Caki2 (cell line): ENCODE results near the gene MOK. TPM values are rescaled to one million over a fixed set of nuclear protein-coding genes. Genes with fewer than 3 reads are reported as not detected.
"Not testable (repeated sequence)": the region's sequence is repeated elsewhere in the genome, so short reads cannot be mapped to it uniquely, and the experiment has no call there.

Experiments used
- DNase-seq: peaks from one replicate; pipeline ENCODE4 v3.0.0-alpha.2; 2015; ENCODE audit warnings: low read depth
- in situ Hi-C: cut with HindIII; loops from 2 replicates; pipeline ENCODE4 v1.10.0; 2016; ENCODE audit warnings: low sequenced_read_pairs, low pct_unique_long_range_greater_than_20kb, mixed read lengths
- total RNA-seq: library from RNA; depleted of rRNA; stranded (reverse); fragments of >200 nt; shearing (Covaris generic); gene quantifications from 2 replicates; pipeline ENCODE4 v1.2.3, GENCODE V29; 2014; ENCODE audit warnings: low replicate concordance; rRNA removed

Gene MOK, protein sequence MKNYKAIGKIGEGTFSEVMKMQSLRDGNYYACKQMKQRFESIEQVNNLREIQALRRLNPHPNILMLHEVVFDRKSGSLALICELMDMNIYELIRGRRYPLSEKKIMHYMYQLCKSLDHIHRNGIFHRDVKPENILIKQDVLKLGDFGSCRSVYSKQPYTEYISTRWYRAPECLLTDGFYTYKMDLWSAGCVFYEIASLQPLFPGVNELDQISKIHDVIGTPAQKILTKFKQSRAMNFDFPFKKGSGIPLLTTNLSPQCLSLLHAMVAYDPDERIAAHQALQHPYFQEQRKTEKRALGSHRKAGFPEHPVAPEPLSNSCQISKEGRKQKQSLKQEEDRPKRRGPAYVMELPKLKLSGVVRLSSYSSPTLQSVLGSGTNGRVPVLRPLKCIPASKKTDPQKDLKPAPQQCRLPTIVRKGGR
- 41.9 and 116 TPM in 2 replicates for total RNA-seq

DNA sequence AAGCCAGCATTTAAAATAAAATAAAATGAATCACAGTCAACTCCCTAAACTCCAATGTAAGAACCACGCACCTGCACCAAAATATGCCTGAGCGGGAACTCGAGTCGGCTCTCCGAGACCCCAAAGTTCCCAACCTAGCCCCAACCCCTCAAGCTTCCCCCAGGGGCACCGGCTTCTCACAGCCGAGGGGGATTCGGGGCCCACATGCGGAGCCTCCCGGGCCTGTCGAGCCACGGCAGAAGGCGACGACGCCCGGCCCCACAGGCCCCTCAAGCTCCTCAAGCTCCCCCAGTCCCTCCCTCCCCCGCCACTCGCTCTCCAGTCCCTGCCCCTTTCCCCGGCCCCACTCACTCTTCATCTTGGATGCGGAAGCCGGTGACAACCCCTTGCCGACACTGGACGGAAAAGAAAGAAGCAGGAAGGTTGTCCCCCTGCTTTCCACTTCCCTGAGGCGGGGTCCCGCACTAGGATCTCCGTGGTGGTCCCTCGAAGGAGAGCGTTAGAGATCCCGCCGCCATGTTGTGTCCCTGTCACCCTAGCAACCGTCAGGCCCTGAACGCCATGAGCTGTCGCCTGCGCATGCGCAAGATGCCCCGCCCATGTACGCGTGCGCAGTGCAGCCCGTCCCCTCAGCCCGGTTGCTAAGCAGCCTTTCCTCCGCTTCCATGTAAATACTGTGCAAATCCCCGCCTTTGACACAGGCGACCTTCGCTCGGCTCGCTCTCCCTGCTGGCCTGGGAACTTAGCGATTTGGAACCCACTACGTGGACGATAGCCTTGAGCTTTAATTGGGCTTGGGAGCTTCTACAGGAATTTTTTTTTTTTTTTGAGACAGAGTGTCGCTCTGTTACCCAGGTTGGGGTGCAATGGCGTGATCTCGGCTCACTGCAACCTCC, at the start of gene MOK:
Gene MOK (minus strand): TSS at position 554 of the 896 bp plus-strand sequence. CDS start 196 bp downstream, at position 358.
- in situ Hi-C loops: no loop called here
- DNase-seq: peak; percentile 95

DNA sequence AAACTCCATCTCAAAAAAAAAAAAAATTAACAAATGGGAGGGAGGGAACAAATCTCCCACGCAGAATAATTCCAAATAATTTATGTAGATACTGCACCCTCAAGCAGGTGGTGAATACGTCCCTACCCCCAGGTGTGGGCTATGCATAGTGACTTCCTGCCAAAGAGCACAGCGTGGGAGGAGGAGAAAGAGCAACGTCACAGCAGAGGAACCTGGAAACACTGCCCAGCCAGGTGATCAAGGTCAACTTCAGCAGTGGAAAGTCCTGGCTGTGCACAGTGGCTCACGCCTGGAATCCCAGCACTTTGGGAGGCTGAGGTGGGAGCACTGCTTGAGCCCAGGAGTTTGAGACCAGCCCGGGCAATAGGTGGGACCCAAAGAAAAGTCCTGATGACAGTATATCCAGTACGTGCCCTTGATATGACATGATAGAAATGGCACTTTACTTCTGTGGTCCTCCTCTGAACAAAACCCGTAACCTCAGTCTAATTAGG, 48.2 kb upstream of the MOK start:
- DNase-seq: no peak
- in situ Hi-C loops: no loop called here

DNA sequence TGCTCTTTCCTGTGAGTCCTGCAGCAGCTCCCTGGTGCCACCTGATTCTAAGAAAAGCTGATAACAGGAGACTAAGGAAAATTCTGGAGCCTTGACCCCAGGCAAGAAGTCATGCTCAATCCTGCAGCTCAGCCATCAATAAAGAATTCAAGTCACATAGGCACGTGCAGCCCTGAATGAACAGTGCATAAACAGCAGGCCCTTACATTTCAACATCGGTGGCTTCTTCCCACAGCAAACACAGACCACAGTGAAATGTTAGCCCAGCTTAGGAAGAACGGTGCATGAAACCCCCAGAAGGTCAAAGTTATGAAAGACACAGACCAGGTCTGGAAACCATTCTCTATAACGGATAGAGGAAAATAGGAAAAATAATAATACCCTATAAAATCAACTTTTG, 47.2 kb upstream of the MOK start:
- DNase-seq: no peak
- in situ Hi-C loops: no loop called here

DNA sequence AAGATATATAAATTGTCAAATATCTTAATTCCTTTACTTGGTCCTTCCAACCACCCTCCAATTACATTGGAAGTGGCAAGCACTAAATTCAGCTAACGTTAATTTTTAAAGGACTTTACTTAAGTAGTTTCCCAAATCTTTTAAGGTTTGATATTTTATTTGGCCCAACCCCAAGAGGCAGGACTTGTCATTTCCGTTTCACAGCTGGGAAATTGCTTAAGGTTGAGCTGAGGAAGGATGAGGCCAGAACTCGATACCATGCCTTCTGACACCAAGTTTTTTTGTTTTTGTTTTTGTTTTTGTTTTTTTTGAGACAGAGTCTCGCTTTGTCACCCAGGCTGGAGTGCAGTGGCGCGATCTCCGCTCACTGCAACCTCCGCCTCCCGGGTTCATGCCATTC, 46.6 kb upstream of the MOK start:
- in situ Hi-C loops, DNase-seq: not testable (repeated sequence)

DNA sequence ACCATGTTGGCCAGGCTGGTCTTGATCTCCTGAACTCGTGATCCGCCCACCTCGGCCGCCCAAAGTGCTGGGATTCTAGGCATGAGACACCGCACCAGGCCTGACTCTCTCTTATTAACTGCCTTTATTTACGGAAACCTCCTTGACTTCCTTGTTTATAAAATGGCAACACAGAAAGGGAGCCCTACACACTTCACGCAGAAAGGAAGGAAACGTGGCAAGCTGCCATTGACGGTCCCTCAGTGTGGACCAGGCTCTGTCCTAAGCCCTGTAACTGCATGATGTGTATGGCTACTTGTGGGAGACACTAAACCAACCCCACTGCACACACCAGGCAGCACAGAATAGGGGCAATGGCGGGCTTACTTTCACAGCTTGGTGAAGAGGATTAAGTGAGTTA, 46.1 kb upstream of the MOK start:
- no peak for DNase-seq
- in situ Hi-C loops: no loop called here

DNA sequence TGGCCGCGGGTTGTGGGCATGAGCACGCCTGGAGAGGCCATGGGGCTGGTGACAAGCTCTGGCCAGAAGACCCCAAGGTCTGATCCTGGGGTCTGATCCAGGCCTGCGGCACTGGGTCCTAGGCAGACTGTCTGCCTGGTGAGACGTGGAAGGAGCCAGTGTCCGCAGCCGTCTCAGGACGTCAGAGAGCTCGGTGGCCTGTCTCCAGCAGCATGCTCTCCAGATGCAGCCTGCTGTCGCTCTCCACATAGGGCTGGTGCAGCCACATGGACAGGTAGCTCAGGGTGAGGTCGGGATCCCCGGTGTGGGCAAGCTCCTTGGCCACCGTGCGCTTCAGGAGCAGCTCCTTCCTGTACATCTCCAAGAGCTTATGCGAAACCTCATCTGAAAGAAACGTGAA, 43.4 kb upstream of the MOK start:
- in situ Hi-C loops: no loop called here

DNA sequence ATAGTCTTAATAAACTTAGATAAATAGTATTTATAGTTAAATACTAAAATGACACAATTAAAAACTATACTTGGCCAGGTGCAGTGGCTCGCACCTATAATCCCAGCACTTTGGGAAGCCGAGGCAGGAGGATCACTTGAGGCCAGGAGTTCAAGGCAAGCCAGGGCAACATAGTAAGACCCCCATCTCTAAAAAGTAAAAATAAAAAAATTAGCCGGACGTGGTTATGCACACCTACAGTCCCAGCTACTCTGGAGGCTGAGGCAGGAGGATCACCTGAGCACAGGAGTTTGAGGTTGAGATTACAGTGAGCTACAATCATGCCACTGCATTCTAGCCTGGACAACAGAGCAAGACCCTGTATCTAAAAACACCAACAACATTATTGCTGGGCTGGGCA, 41.7 kb upstream of the MOK start:
- no peak for DNase-seq
- in situ Hi-C loops: no loop called here

More for the DNA sequence above, 43.4 kb upstream of the MOK start:
- no peak for DNase-seq

DNA sequence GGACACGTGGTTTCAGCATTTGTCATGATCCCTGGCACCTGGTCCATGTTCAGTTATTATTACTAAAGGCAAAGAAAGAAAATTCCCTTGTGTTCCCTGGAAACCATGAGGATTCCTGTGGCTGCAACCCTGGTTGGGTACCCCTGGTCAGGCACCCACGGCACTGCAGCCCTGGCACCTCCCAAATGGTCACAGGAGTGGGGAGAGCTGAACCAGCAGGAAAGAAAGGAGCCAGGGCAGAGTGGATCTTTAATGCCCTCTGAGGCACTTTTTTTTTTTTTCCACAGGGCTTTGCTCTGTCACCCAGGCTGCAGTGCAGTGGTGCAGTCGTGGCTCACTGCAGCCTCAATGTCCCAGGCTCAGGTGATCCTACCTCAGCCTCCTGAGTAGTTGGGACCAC, 40.3 kb upstream of the MOK start:
- DNase-seq: no peak
- in situ Hi-C loops: no loop called here

DNA sequence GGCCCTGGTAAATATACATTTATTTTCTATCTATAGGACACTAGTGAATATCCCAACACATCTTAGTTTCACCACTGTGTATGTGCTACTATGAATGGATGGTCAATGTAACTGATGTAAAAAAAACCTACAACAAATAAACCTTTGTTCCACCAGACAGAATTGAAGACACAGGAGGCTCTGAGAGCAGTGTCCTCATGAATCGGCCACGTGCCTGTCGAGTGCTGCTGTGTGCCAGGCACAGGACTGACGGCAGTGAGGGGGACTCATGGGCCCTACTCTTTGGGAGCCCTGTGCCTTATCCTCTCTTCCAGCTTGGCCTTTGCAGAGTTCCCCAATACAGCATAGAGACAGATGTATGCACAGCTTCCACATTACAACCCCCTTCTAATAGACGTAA, 39.5 kb upstream of the MOK start:
- DNase-seq: no peak
- in situ Hi-C loops: no loop called here

DNA sequence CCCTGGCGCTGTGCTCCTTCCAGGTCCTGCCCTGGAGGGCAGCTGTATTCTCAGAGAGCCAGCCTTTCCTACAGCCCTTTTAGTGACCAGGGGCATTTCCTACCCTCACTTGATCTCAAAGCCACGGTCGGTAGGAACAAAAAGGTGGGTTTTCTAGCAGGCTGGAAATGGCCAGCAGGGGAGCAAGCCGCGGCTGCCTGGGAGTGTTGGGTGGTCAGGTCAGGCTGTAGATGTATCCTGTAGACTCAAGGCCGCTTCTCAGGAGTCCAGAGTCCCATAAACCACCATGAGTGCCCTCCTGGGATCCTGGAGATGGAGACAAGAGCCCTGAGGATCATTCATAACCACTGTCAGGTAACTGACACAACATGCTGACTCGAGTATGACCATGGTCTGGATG, 39.1 kb upstream of the MOK start:
- in situ Hi-C loops: no loop called here
- DNase-seq: no peak

DNA sequence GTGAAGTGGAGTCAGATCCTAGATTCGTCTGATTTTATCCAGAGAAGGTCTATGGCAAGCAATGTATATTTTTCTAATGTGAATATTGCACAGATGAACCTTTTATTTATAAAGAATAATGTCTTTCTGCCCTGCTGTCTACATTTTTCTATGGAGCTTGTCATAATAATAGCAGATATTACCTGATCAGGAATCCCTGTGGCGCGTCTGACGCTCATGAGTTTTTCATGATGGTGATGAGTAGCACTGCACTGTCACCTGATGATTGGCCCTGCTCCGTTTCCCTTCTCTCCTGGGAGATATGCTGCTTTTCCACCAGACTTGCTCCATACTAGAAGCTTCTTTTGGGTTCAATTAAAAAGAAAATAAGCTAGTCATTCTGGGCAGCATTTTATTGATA, 37.3 kb upstream of the MOK start:
- DNase-seq: no peak
- in situ Hi-C loops: no loop called here

DNA sequence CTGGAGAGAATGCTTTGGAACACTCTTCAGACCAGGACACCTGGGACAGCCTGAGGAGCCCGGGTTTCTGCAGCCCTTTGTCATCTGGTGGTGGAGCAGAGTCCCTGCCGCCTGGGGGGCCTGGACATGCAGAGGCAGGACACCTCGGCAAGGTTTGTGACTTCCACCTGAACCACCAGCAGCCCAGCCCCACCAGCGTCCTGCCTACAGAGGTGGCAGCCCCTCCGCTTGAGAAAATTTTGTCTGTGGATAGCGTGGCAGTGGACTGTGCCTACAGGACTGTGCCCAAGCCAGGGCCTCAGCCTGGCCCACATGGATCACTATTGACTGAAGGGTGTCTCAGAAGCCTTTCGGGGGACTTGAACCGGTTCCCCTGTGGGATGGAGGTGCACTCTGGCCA, 36.6 kb upstream of the MOK start:
- in situ Hi-C loops: no loop called here

DNA sequence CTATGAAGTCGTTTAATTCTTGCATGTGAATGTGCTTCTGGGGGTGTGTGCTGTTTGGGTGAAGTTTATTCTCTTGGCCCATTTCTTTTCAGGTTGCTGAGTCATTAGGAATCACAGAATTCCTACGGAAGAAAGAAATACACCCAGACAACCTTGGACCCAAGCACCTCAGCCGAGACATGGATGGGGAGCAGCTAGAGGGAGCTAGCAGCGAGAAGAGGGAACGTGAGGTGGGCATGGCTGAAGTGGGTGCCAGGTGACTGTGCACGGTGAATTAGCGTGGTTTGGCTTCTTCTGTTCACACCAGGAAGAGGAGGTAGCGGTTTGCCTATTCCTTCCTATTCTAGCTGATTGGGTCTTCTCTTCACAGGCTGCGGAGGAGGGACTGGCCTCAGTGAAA, 33.8 kb upstream of the MOK start:
- in situ Hi-C loops: no loop called here
- DNase-seq: no peak

More for the DNA sequence above, 36.6 kb upstream of the MOK start:
- no peak for DNase-seq

DNA sequence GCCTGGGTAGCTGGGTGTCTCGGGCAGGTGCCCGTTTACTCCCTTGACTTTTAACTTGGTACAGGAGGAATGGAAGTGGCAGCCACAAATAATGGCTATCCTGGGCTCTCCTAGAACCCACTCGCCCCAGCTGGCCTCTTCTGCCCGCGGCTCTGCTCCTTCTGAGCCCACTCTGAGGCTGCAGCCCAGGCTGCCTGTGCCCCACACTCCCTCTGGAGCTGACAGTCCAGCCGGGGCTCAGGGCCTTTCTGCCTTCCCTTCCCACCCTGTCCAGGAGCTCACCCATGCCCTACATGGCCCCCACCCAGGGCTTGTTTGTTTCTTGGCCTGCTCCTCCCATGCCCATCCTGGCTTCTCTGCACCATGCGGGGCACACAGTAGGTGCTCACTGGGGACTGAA, 30.2 kb upstream of the MOK start:
- in situ Hi-C loops: no loop called here
- DNase-seq: no peak

DNA sequence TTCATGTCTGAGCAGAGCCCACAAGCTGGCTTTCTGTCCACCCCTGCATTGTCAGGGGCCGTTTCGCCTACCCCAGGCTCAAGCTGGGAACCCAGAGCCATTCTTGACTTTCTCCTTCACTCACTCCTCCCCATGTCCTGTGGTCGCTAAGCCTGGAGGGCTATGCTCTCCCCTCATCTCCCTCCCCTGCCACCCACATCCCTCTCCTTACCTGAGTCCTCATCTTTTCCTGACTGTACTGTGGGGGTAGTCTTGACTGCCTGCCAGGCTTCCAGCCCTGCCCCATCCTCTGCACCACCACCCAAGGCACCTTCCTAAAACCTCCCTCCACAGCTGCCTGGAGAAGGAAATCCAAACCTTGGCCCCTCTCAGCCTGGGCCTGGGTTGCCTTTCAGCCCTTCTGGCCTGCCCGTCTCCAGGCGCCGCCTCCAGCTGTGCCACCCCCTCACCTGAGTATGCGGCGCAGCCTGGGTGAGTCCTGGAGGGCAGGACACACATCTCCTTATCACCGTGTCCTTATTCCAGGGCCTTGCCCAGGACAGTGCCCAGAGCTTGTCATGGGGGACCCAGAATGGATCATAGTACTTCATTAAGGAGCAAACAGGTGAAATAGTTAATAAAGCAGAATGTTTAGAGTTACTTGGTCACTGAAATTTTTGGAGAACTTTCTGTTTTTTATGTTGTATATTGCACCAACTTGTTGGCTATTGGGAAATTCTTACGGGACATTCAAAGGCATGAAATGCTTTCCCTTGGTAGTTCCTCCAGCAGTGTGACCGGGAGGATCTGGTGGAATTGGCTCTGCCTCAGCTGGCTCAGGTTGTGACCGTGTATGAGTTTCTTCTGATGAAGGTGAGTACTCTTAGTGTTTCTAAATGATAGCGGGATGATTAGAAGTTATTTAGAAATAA, 29.1 kb upstream of the MOK start:
- no peak for DNase-seq
- in situ Hi-C loops: no loop called here

DNA sequence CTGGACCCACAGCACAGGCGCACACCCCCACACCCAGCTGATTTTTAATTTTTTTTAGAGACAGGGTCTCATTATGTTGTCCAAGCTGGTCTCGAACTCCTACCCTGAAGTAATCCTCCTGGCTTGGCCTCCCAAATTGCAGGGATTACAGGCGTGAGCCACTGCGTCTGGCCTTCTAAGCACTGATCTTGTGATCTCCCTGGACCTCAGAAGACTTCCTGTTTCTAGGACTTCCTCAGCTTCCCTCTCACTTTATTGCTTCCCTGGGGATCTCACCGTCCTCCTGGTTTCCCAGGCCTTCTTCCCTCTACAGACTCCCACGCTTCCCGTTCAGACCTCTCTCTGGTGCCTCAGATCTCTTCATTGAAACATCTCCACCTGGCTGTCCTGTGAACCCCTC, 28.4 kb upstream of the MOK start:
- no peak for DNase-seq
- in situ Hi-C loops: no loop called here

DNA sequence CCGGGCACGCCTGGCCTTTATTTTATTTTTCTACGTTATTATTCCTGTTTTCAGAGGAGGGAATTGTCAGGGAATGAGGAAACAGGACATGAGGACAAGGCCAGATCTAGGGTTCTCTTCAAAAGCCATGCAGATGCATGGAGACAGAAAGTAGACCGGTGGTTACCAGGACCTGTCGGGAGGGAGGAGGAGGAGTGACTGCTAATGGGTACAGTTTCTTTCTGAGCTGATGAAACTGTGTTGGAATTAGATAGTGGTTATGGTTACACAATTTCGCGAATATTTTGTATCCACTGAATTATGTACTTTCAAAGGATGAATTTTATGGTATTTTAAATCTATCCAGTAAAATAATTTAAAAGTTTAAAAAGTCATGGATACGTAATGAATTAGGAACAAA, 25.8 kb upstream of the MOK start:
- in situ Hi-C loops: no loop called here
- DNase-seq: no peak

DNA sequence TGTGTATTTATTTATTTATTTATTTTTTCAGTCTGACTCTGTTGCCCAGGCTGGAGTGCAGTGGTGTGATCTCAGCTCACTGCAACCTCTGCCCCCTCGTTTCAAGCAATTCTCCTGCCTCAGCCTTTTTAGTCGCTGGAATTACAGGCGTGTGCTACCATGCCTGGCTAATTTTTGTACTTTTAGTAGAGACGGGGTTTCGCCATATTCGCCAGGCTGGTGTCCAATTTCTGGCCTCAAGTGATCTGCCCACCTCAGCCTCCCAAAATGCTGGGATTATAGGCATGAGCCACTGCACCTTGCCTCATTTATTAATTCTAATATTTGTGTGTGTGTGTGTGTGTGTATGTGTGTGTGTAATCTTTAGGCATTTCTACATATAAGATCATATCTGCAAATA, 24.4 kb upstream of the MOK start:
- in situ Hi-C loops, DNase-seq: not testable (repeated sequence)
